GM18517 (cell line): Measurements from ENCODE around the gene ISY1.
"Not testable (repeated sequence)": the region's sequence is repeated elsewhere in the genome, so short reads cannot be mapped to it uniquely, and the experiment has no call there.

Experiments used
- ATAC-seq: cut with Tn5 transposase; IDR thresholded peaks from one replicate; pipeline ENCODE4 v1.9.1; 2021; ENCODE audit warnings: mild to moderate bottlenecking, moderate library complexity; ENCODE audit not compliant: unreplicated experiment

The ISY1 gene

DNA sequence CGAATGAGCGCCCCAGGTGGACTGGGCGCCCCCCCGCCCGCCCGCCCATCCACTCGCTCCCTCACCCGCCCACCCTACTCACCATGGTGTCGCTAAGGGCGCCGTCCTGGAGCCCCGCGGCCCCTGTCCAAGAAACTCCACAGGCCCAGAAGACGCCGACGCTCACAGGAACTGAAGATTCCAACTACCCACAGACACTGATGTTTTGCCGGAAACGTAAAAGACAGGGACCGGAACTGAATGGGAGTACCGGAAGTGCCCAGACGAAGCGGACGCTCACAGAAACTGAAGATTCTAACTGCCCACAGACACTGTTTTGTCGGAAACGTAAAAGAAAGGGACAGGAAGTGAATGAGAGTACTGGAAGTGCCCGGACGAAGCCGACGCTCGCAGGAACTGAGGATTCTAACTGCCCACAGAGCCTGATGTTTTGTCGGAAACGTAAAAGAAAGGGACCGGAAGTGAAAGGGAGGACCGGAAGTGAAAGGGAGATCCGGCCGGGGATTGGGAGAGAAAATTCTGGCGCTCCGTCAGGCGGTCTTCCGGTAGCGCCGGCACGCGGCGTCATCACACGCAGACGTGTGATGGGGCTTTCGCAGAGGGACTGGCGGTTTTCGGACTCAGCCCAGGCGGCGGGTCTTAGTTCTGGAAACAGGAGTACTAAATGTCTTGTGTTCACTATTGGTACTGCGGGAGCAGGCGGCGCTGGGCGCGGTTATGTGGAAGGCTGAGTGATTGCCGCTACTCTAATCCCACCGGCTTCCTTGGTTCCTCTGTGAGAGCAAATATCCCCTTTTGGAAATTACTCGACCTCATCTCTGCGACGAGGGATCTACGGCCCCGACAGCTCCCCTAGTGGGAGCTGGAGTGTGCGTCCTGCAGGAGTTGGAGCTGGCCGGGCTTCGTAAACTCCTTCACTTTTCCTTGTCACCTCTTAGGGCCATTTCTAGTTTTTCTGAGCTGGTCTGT lies at the start of gene ISY1:
TSS of gene ISY1 (minus strand) at position 173 of the 969 bp plus-strand sequence. CDS start at position 85, 88 bp downstream.
- peak; percentile 77 for ATAC-seq

DNA sequence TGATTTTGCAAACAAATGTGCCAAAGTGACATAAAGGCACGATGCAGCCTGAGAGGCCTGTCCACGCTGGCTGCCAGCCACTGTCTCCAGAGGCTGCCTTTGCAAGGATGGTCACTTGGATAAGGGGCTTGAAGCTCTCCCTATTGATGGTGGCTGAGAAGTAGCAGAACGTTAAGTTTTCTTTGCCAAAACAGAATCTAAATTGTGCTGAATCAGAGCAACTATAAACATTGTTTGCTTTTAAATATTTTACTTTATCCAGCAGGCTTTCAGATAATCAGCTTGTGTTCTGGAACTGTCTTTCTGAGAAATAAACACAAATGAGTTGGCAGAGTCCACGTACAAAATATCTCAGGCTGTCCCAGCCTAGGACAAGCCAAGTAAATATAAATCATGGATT lies 46.6 kb upstream of the ISY1 start:
- no peak for ATAC-seq

DNA sequence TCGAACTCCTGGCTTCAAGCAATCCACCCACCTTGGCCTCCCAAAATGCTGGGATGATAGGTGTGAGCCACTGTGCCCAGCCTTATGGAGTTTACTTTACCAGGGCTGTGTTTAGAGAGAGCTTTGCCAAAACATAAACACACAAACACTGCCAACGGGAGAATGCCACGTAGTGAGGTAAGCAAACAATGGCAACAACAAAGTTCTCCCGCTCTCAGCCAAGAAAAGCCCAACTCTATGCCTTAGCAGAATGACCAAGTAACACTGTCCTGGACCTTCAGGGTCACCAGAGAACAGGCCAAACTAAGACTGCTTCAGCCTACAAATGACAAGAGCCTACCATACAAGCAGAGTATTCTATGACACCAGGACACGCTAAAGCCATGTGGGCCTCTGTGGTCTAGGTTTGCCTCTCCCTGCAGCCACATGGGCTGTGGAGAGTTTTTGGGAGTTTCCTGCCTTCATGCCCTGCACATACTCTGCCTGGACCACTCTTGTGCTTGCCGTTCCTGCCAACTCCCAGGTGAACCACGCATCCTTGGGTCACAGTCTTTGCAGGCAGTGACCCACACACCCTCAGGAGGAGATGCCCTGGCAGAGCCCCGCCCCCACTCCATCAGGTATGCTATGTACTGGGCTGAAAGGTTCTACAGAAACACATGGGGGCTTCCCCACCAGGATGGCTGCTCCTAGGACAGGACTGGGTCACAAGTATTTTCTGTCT lies 44.4 kb upstream of the ISY1 start:
- no peak for ATAC-seq

DNA sequence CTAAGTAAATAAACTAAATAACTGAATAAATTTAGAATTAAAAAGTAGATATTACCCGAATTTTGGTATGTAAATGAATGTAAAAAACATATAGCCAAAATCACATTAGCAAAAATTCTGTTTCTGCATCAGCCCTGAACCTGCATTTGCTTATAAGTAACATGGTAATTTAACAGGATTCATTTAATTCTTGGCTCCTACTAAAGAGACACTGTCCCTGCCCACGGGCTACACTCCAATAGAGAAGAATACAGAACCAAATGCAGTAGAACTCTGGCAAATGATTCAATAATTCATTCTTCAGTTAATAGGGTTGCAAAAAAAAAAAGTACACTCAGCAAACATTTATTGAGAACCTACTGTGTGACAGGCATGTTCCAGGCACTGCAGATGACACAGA lies 43.6 kb upstream of the ISY1 start:
- no peak for ATAC-seq

DNA sequence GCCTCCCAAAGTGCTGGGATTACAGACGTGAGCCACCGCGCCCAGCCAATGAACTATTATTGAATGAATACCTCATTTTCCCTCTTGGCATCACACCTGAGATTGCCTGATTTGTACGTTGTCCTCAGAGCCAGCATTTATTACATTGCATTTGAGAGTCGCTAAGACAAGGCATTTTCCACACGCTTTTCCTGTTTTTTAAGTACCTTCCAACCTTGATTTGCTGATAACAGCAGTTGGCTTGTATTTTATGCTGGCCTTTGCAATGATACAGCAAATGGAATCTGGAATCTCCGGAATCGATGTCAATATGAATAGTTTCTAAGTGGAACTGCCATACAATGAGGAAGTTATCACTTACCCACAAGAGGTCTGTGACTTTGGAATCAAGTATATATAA lies 38.5 kb upstream of the ISY1 start:
- ATAC-seq: no peak

DNA sequence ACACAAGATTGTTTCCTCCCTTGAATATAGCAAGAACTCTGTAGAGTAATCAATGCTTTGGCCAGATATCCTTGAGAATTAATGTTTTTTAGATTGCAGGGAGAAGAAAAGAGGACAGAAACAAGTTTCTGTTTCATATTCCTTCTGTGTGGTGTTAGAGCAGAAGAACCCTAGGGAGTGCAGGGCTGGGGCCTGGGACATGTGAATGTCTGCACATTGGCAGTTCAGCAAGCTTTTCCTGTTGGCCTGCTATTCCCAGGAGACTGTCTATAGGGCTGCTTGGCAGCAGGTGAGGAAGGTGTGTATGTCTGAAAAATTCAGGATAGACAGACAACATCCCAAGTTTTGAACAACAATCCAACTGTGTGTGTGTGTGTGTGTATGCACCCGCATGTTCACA lies 36.5 kb upstream of the ISY1 start:
- ATAC-seq: no peak

DNA sequence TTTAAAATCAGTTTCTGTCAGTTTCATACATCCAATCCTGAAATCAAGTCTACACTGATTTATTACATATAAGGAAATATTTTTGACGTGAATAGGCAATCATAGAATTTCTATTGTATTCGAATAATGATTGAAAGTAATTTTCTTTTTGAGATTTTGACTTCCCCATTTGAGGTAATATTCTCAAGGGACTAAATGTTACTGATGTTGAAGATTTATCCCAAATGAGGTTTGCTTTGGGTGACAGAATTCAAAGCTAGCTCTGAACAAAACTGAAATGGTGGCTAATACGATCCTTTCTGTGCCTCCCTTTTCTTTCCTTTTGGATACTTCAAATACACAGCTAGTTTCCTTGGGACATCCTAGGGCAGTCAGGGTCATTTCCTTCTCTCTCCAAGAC lies 35.7 kb upstream of the ISY1 start:
- ATAC-seq: no peak

DNA sequence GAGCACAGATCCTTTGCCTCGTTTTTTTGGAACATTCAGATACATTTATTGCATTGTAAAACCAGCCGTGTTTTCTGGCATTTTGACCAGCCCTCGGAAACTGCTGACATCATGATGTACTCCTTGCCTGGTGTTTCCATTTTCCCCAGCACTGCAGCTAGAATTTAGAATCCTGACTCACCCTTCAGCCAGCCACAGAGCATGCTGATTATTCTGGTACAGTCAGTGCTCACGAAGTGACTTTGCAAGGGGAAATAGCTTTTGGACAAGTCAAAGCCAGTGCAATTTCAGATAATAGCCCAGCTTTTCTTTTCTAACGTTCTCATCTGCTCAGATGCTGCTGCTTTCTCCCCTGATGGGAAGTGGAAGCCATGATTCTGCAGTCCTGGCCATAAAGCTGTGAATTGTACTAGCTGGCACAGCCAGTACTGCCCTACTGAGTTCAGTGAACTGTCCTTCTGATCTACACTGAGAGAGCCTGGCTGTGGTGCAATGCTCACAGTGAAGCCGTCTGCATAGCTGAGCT lies 34.9 kb upstream of the ISY1 start:
- no peak for ATAC-seq

DNA sequence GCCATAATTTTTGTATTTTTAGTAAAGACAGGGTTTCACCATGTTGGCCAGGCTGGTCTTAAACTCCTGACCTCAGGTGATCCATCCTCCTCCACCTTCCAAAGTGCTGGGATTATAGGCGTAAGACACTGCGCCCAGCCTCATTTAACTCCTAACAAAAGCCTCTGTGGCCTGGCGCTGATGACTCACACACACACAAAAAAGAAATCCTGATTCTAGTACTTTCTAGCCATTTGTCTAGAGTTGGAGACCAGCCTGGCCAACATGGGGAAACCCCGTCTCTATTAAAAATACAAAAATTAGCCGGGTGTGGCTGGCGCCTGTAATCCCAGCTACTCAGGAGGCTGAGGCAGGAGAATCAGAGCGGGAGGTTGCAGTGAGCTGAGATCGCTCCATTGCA lies 28.9 kb upstream of the ISY1 start:
- ATAC-seq: not testable (repeated sequence)

DNA sequence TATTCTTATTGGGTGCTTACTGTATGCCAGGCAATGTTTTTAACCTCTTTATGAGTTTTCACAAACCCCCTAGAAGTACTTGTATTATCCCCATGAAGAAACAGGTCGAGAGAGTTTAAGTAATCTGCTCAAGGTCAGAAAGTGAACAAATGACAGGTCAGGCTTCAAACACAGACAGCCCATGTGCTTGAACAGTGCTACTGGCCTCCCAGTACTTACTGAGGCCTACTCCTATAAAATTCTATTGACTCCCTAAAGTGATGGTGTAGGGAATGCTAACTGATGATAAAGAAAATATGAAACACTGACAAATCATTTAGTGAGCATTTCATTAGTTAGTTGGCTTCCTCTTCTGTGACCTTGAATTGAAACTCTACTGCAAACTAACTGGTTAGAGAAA lies 27.0 kb upstream of the ISY1 start:
- no peak for ATAC-seq

DNA sequence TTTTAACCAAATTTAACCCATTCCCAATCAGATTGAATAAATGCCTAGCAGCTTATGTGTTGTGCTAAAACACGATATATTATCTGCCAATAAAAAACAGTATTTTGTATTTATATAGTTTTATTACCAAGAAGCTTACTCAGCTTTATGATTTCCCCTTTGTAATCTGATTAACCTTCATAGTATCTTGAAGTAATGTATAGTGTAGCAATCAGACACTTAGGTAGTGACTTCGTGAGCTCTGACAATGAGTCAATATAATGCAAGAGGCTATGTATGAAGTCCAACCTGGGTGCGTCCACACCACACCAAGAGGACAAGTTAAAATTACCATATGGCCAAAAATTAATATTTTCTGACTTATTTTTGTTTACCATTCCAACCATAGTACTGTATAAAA lies 24.9 kb upstream of the ISY1 start:
- ATAC-seq: no peak

DNA sequence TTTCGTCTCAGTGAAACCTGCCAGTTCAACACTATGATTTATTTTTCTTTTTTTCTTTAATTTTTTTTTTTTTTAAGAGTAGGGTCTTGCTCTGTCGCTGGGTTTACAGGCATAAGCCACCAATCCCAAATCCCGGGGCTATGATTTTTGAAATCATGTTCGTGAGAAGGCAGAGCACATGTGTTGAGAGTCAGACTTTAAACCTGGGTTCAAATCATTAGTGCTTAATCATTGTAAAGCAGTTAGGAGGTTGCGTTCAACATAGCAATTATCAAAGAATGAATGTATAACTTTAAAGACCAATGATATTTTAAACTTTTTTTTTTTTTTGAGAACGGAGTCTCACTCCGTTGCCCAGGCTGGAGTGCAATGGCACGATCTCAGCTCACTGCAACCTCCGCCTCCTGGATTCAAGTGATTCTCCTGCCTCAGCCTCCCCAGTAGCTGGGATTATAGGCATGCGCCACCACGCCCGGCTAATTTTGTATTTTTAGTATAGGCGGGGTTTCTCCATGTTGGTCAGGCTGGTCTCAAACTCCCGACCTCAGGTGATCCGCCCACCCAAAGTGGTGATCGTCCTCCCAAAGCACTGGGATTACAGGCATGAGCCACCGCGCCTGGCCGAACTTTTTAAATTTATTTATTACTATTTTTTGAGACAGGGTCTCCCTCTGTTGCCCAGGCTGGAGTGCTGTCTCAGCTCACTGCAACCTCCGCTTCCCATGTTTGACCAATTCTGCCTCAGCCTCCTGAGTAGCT lies 24.1 kb upstream of the ISY1 start:
- not testable (repeated sequence) for ATAC-seq

DNA sequence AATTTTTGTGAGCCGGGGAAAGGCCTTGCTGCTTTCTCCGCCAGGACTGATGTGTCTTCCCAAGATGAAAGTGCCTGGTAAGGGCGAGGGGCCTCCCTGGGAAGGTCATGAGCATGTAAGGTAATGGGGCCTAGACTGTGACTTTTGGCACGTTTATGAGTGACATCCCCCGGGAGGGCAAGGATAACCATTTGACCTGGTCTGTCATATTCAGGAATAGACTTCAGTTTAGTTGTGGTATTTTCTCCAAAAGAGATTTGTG lies 23.5 kb upstream of the ISY1 start:
- peak; percentile 10 for ATAC-seq

DNA sequence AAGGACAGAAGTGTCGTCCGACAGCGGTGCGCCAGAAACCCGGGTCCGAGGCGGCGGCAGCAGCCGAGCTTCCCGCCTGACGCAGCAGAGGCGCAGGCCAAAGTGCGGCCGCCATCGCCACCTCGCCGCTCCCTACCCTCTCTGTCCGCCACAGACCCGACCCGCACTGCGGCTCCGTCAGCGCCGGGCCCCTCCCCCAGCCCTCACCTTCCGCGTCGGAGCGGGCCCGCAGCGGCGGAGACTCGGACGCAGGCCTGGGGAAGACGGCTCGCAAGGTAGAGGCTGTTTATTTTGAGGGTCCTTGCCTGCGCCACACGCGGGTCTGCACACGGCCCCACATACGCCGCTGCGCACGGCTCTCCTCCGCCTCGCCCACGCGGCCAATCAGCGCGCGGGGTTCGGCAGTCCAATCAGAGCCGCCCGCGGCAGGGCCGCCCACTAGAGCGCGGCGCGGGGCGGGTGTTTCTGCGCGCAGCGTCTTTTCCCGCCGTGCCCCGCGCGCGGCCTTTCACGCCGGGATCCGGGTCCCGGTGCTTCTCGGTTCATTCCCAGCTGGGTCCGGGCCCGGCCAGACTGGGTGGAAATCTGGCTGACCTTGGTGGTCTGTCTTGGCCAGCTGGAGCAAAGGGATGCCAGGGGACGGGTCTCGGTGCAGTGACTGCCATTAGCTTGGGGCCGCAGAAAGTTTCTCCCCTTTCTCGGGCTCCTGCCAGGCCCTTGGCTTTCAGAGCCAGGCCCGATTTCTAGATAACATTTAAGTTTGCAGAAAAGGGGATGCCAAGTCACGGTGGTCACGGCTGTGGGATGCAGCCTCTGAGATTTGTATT lies 22.9 kb upstream of the ISY1 start, which contains the start of gene CNBP:
TSS of gene CNBP (minus strand) at position 328 of the 827 bp plus-strand sequence. CDS start 12,139 bp downstream, outside the sequence.
- peak; percentile 86 for ATAC-seq

DNA sequence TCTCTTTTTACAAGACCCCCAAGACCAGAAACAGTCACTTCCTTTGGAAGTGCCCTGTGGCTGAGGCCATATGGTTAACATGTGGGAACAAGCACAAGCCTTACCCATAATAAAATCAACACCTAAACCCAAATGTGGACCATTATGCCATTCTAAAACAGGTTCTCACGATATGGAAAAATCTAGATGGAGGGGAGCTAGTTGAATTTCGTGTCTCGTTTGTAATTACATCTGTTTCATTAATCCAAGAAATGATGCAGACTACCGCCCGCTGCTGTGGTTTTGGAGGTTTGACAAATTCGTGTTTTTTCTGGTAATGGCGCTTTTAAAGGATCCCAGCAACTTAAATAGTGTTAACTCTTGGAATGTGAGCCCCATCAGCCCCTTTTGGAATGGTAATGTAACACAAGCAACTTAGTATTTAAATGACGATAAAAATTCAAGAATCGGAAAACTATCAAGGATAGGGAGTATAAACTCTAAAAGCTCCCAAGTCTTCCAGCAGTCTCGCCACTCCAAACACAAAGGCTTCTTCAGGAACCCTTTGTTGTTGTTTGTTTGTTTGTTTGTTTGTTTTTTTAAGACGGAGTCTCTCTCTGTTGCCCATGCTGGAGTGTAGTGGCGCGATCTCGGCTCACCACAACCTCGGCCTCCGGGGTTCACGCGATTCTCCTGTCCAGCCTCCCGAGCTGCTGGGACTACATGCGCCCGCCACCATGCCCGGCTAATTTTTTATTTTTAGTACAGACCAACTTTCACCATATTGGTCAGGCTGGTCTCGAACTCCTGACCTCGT lies 21.7 kb upstream of the ISY1 start:
- no peak for ATAC-seq

DNA sequence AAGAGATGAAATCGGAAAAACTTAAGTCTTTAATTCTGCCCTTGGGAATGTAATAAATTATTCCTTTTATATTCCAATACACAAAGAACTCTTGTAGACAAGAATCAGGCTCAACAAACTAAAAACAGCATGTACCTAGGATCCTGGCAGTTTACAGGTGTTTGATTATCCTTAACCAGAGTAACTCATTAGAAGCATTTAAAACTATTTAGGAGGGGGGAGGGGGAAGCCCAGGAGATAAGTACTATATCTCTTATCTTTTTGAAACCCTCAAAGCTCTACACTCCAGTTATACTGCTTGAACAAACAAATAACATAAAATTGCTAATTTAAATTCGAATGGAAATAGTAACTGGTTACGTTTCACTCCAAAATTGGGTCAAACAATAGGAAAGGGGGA lies 21.0 kb upstream of the ISY1 start:
- ATAC-seq: no peak

DNA sequence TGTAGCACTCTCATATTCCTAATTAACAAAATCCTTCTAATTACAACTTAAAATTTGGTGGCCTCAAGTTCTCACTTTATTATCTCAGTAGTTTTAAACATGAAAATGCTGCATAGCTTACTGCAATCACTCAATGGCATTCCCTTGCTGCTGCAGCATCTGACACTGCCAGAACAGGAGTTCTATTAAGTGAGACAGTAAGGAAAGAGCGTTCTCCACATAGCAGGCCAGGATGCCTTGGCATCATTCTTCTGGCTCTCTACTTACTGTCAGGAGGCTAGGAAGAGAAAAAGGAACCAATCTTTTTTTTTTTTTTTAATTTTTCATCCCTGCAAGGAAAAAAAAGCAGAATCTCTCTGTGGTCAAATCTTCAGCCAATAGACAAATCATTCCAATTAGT lies 19.6 kb upstream of the ISY1 start:
- ATAC-seq: no peak

DNA sequence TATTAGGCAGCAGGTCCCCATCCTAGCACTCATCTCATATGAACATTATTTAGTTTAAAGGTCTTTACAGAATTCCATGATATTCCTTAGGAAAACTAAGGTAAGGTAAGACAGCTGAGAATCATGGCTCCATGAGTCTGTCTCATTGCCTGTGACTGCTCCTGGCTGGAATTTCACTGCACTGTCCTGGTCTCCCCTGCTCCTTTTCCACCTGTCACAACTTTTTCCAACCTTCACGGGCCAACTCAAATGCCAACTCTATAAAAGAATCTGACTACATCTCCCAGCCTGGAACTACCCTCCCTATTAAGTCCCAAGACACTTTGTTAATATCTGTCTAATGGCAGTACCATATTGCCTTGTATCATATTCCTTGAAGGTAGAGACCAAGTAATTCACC lies 15.2 kb upstream of the ISY1 start:
- ATAC-seq: no peak

DNA sequence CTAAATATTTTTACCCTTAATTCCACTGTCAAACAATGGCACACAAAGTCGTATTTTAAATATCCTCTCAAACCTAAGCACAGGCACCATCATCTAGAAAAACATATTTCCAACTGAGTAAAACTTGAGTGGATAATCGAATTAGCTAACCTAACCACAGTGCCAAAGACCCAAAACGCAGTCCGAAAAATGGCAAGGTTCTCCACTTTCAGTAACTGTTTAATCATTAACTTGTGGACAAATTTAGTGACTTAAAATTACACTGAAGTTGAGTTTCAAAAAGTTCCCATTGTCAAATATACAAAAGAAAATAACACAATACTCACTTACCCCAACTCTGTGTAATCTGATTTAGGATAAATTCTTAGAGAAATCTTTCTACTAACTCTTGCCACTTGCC lies 12.9 kb upstream of the ISY1 start:
- ATAC-seq: no peak

DNA sequence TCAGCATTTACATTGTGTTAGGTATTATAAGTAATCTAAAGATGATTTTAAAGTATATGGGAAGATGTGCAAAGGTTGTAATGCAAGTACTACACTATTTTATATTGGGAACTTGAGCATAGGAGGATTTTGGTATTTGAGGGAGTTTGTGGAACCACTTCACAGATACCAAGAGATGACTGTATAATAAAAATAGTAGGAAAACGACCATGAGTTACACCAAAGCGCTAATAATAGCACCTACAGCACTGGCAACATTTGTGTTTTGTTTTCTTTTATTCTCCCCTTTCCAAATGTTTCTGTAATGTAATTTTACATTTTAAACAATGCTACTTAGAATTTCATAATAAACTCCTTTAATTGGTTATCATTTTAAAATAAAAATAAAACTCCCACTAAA lies 12.3 kb upstream of the ISY1 start:
- ATAC-seq: no peak
